HepG2 (cell line): Measurements from ENCODE around the gene LAMB2. TPM values are rescaled to one million over a fixed set of nuclear protein-coding genes. Genes with fewer than 3 reads are reported as not detected.

Source experiments
- ATAC-seq: fragments of 200-7000 bp; cut with Tn5 transposase; 3 replicates; pipeline ENCODE4 v1.9.1; 2020; ENCODE audit warnings: mild to moderate bottlenecking, moderate library complexity
- BruUV-seq: library from RNA; stranded (reverse); fragments of 400-500 nt; replicated peaks from 2 replicates; lab custom pipeline; 2021; lab: Mats Ljungman, UMichigan
- CTCF ChIA-PET: fragments of 300-600 bp; formaldehyde crosslinking; extraction: SDS; loops from one replicate; lab custom pipeline; 2021; ENCODE audit warnings: low total read pairs, inconsistent platforms, low intra/inter-chr PET ratio; lab: Yijun Ruan, JAX
- POLR2A ChIA-PET: fragments of 350-600 bp; sonication (Branson Sonifier 250); formaldehyde crosslinking; loops from one replicate; lab custom pipeline; 2020; ENCODE audit warnings: antibody characterized with exemption, inconsistent platforms; lab: Yijun Ruan, JAX
- DNase-seq: peaks from one replicate; pipeline ENCODE4 v3.0.0-alpha.2; 2015; ENCODE audit warnings: low spot score
- FAIRE-seq: peaks from 3 replicates; lab custom pipeline; 2011; peaks lifted over from hg19 to GRCh38; lab: Jason Lieb, UNC
- H2AFZ ChIP-seq: one replicate; pipeline ENCODE4 v1.6.1; 2011; ENCODE audit warnings: low read length, inconsistent platforms
- H3K27ac ChIP-seq: fragments of 300-600 bp; 3 replicates; pipeline ENCODE4 v1.8.0; 2011; ENCODE audit warnings: mixed run types, mild to moderate bottlenecking, mixed read lengths, low read length, inconsistent platforms; ENCODE audit not compliant: insufficient read depth; ENCODE audit errors: extremely low read length
- H3K27me3 ChIP-seq, 2 experiments: fragments of 200-600 bp in 1 of 2; 2 replicates in 1 of 2; 3 replicates in 1 of 2; pipeline versions ENCODE4 v1.6.0 to v1.8.0; 2011; ENCODE audit warnings: low read length in 2 of 2, mild to moderate bottlenecking in 2 of 2, moderate library complexity in 2 of 2, inconsistent platforms in 1 of 2; ENCODE audit not compliant: insufficient read depth in 2 of 2, control insufficient read depth in 1 of 2
- H3K36me3 ChIP-seq, 2 experiments: fragments of 200-600 bp in 1 of 2; replicated peaks in 1 of 2; 2 replicates in 1 of 2; 3 replicates in 1 of 2; pipeline versions ENCODE4 v1.5.1 to v1.8.0; 2011; ENCODE audit warnings: low read length in 2 of 2, inconsistent platforms in 1 of 2; ENCODE audit not compliant: insufficient read depth in 2 of 2, control insufficient read depth in 1 of 2
- H3K4me1 ChIP-seq: 2 replicates; pipeline ENCODE4 v1.5.1; 2012; ENCODE audit warnings: low read length, inconsistent platforms; ENCODE audit not compliant: insufficient read depth
- H3K4me2 ChIP-seq: 2 replicates; pipeline ENCODE4 v1.6.0; 2011; ENCODE audit warnings: low read depth, low read length, inconsistent platforms
- H3K4me3 ChIP-seq, 3 experiments: fragments of 200-600 bp in 1 of 3; sonication (generic), shearing (Covaris generic) in 1 of 3; replicated peaks in 1 of 3; 2 replicates each; pipeline ENCODE4 v1.5.1; 2011 to 2016; ENCODE audit warnings: low read length in 3 of 3, inconsistent platforms in 2 of 3, low read depth in 2 of 3, mild to moderate bottlenecking in 2 of 3, control low read depth in 1 of 3, mixed read lengths in 1 of 3; ENCODE audit not compliant: insufficient read depth in 1 of 3
- H3K79me2 ChIP-seq: one replicate; pipeline ENCODE4 v1.6.1; 2011; ENCODE audit warnings: low read length, inconsistent platforms; ENCODE audit not compliant: insufficient read depth
- H3K9ac ChIP-seq: 2 replicates; pipeline ENCODE4 v1.6.0; 2011; ENCODE audit warnings: mild to moderate bottlenecking, low read depth, low read length, inconsistent platforms; ENCODE audit not compliant: insufficient read depth
- H3K9me3 ChIP-seq: 2 replicates; pipeline ENCODE4 v1.5.1; 2012; ENCODE audit warnings: mild to moderate bottlenecking, low read length
- H4K20me1 ChIP-seq: 2 replicates; pipeline ENCODE4 v1.6.0; 2011; ENCODE audit warnings: inconsistent platforms, mild to moderate bottlenecking, low read length, moderate library complexity; ENCODE audit not compliant: insufficient read depth
- HDAC2 ChIP-seq: sonication (generic); formaldehyde crosslinking; IDR thresholded peaks from 2 replicates; pipeline ENCODE4 v1.4.0; 2020; ENCODE audit warnings: missing genetic modification reagents
- HOXA3 ChIP-seq: sonication (generic); formaldehyde crosslinking; IDR thresholded peaks from 2 replicates; pipeline ENCODE4 v1.5.0; 2020; ENCODE audit warnings: missing genetic modification reagents
- MAX ChIP-seq: IDR thresholded peaks from 2 replicates; pipeline ENCODE4 v1.6.1; 2012; ENCODE audit warnings: inconsistent platforms
- MYC ChIP-seq: sonication (generic); formaldehyde crosslinking; IDR thresholded peaks from 2 replicates; pipeline ENCODE4 v1.9.0; 2021; ENCODE audit warnings: missing genetic modification reagents, borderline replicate concordance
- NCOR1 ChIP-seq: fragments of 200-600 bp; sonication (generic); IDR thresholded peaks from 2 replicates; pipeline ENCODE4 v1.7.0; 2017; ENCODE audit warnings: antibody characterized with exemption, low read length, borderline replicate concordance
- SMARCE1 ChIP-seq: fragments of 450-650 bp; IDR thresholded peaks from 2 replicates; pipeline ENCODE4 v1.6.1; 2017; ENCODE audit warnings: borderline replicate concordance
- TSC22D2 ChIP-seq: sonication (generic); formaldehyde crosslinking; IDR thresholded peaks from 2 replicates; pipeline ENCODE4 v1.5.1; 2020; ENCODE audit warnings: missing genetic modification reagents, mild to moderate bottlenecking, borderline replicate concordance
- ZNF652 ChIP-seq: IDR thresholded peaks from 2 replicates; pipeline ENCODE4 v1.6.1; 2016; ENCODE audit warnings: low read depth, borderline replicate concordance
- ZNF7 ChIP-seq: IDR thresholded peaks from 2 replicates; pipeline ENCODE4 v1.6.1; 2016; ENCODE audit warnings: missing biosample characterization, missing genetic modification reagents
- ZNF839 ChIP-seq: sonication (generic); formaldehyde crosslinking; IDR thresholded peaks from 2 replicates; pipeline ENCODE4 v1.4.0; 2020; ENCODE audit warnings: missing genetic modification reagents, mild to moderate bottlenecking, borderline replicate concordance
- WGBS: methylation state at CpG from one replicate; pipeline ENCODE4 v1.1.6; 2017; ENCODE audit warnings: low lambda C conversion rate; 5-methylcytosine and 5-hydroxymethylcytosine counted together
- in situ Hi-C: cut with HindIII; loops from 2 replicates; pipeline ENCODE4 v1.10.0; 2017; ENCODE audit warnings: low pct_unique_long_range_greater_than_20kb; ENCODE audit not compliant: extremely low pct_ligation_motif_present
- intact Hi-C: fragments of 100-400 bp; cut with micrococcal nuclease; formaldehyde crosslinking; loops from one replicate; pipeline ENCODE4 v1.10.0; 2022; ENCODE audit not compliant: unreplicated experiment
- polyA plus RNA-seq, 8 experiments: library from polyadenylated mRNA; depleted of rRNA in 3 of 8; stranded (reverse) in 7 of 8; unstranded in 1 of 8; fragments of >200 nt; fragmentation: Illumina TruSeq in 4 of 8; extraction: Trizol in 4 of 8; gene quantifications; 2 replicates each; pipeline versions ENCODE4 v1.2.1 to v1.2.3, GENCODE V29; 2011 to 2016; ENCODE audit warnings: low read depth in 4 of 8, missing spikeins in 1 of 8, mixed read lengths in 1 of 8; ENCODE audit not compliant: insufficient read depth in 1 of 8
- total RNA-seq, 5 experiments: library from RNA; depleted of rRNA; stranded (reverse); fragments of >200 nt; fragmentation: Illumina TruSeq; extraction: Trizol; gene quantifications; 2 replicates each; pipeline ENCODE4 v1.2.3, GENCODE V29; 2016; ENCODE audit warnings: low read depth in 1 of 5
- TF ChIP-seq, protein P1 (sequence below): sonication (generic); formaldehyde crosslinking; IDR thresholded peaks from one replicate; pipeline ENCODE4 v1.5.1; 2020; ENCODE audit warnings: mild to moderate bottlenecking, missing genetic modification reagents; ENCODE audit errors: not compliant biosample characterization

Gene LAMB2
- total and polyA plus RNA-seq, 2 of the 13 experiments (the other 11 are each of a cell fraction or from before 2014, with no cell fraction given), result 208 to 443 TPM

GRCh38 chr3:49174397-49174985, 41.6 kb upstream of the LAMB2 start:
- Histone ChIP-seq H3K36me3 (peaks cover 0 to 1% of the 10 kb centered on the region in 2 experiments; a peak in 1 of 5 replicates), H3K4me2 (no peak overlapping the region), H3K79me2 (no peaks in the 10 kb centered on the region), H3K9me3 (no peaks in the 10 kb centered on the region), H3K27me3 (no peaks in the 10 kb centered on the region), H2AFZ (no peak overlapping the region), H3K27ac (no peak overlapping the region), H3K9ac (no peak overlapping the region), H3K4me3 (no peak overlapping the region), H3K4me1 (peaks cover 42% of the 10 kb centered on the region), H4K20me1 (no peaks in the 10 kb centered on the region)
- in situ Hi-C loops (loop anchor here (25.0 kb wide), 1 partner anchor 263 kb away; the partner anchor contains the start of gene NICN1), intact Hi-C loops (no loop called here)
- POLR2A ChIA-PET, result no interaction called here
- CTCF ChIA-PET, result no interaction called here
- ATAC-seq (no peak), FAIRE-seq (no peak), DNase-seq (no peak)
- BruUV-seq, result no TSS peak
- WGBS, result 100% methylated on average over 1 of the region's 9 CpGs
- TF ChIP-seq MYC, result no peak
- TF ChIP-seq HDAC2 (CRISPR knock-in tag), result no peak
- TF ChIP-seq MAX, result no peak
- no peak for TF ChIP-seq ZNF7 (CRISPR knock-in tag)
- no peak for TF ChIP-seq ZNF652

DNA sequence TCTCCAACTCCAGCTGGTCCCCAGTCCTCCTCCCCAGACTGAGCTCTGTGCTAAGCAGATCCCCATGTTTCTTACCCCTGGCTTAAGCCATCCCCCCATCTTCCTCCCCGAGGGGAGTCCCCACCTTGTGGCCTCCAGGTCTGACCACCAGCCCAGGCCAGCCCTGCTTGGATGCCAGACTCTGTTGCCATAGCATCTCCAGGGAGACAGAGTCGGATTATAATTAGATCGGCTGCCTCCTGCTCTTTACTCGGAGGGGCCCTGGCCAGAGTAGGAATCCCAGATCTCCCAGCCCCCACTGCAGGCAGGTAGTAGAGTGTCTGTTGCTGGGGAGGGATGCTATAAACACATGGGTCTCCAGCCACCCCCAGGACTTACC, 40.9 kb upstream of the LAMB2 start:
- ChIA-PET POLR2A (no interaction called here), CTCF (no interaction called here)
- no TSS peak for BruUV-seq
- no peaks in the 10 kb centered on the region for H3K27me3 ChIP-seq
- intact Hi-C loops (no loop called here), in situ Hi-C loops (loop anchor here (25.0 kb wide), 1 partner anchor 264 kb away; the partner anchor contains the start of gene NICN1)
- no peak for FAIRE-seq
- H3K36me3 ChIP-seq, result peaks cover 0 to 1% of the 10 kb centered on the region in 2 experiments; a peak in 1 of 5 replicates
- no peak for ATAC-seq
- peak overlapping the region; percentile 96 for H3K4me2 ChIP-seq
- H2AFZ ChIP-seq, result no peak overlapping the region
- no peak for DNase-seq
- H3K4me1 ChIP-seq, result peaks cover 42% of the 10 kb centered on the region
- H3K79me2 ChIP-seq, result no peaks in the 10 kb centered on the region
- H3K9me3 ChIP-seq, result no peaks in the 10 kb centered on the region
- 88% methylated on average over 4 of the region's 4 CpGs for WGBS
- no peak overlapping the region for H3K27ac ChIP-seq
- no peaks in the 10 kb centered on the region for H4K20me1 ChIP-seq
- H3K9ac ChIP-seq, result no peak overlapping the region
- peak overlapping the region in 1 of 3 experiments; percentile 13; a peak in 1 of 6 replicates for H3K4me3 ChIP-seq
- TF ChIP-seq TSC22D2 (CRISPR knock-in tag) (no peak), HOXA3 (CRISPR knock-in tag) (no peak), NCOR1 (no peak), SMARCE1 (no peak), ZNF839 (CRISPR knock-in tag) (no peak)
- TF ChIP-seq, protein P1, sequence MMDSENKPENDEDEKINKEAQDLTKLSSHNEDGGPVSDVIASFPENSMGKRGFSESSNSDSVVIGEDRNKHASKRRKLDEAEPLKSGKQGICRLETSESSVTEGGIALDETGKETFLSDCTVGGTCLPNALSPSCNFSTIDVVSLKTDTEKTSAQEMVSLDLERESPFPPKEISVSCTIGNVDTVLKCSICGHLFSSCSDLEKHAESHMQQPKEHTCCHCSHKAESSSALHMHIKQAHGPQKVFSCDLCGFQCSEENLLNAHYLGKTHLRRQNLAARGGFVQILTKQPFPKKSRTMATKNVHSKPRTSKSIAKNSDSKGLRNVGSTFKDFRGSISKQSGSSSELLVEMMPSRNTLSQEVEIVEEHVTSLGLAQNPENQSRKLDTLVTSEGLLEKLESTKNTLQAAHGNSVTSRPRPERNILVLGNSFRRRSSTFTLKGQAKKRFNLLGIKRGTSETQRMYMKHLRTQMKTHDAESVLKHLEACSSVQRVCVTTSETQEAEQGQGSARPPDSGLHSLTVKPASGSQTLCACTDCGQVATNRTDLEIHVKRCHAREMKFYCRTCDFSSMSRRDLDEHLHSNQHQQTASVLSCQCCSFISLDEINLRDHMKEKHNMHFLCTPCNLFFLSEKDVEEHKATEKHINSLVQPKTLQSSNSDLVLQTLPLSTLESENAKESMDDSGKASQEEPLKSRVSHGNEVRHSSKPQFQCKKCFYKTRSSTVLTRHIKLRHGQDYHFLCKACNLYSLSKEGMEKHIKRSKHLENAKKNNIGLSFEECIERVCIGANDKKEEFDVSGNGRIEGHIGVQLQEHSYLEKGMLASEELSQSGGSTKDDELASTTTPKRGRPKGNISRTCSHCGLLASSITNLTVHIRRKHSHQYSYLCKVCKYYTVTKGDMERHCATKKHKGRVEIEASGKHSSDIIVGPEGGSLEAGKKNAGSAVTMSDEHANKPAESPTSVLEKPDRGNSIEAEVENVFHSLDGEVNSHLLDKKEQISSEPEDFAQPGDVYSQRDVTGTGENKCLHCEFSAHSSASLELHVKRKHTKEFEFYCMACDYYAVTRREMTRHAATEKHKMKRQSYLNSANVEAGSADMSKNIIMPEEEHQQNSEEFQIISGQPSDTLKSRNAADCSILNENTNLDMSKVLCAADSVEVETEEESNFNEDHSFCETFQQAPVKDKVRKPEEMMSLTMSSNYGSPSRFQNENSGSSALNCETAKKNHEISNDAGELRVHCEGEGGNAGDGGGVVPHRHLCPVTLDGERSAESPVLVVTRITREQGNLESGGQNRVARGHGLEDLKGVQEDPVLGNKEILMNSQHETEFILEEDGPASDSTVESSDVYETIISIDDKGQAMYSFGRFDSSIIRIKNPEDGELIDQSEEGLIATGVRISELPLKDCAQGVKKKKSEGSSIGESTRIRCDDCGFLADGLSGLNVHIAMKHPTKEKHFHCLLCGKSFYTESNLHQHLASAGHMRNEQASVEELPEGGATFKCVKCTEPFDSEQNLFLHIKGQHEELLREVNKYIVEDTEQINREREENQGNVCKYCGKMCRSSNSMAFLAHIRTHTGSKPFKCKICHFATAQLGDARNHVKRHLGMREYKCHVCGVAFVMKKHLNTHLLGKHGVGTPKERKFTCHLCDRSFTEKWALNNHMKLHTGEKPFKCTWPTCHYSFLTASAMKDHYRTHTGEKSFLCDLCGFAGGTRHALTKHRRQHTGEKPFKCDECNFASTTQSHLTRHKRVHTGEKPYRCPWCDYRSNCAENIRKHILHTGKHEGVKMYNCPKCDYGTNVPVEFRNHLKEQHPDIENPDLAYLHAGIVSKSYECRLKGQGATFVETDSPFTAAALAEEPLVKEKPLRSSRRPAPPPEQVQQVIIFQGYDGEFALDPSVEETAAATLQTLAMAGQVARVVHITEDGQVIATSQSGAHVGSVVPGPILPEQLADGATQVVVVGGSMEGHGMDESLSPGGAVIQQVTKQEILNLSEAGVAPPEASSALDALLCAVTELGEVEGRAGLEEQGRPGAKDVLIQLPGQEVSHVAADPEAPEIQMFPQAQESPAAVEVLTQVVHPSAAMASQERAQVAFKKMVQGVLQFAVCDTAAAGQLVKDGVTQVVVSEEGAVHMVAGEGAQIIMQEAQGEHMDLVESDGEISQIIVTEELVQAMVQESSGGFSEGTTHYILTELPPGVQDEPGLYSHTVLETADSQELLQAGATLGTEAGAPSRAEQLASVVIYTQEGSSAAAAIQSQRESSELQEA (CRISPR knock-in tag), result no peak
